IMR-90 (cell line): ENCODE results near the gene BCL2.

Experiments
- FOS ChIP-seq: fragments of 150-350 bp; IDR thresholded peaks from 2 replicates; pipeline ENCODE4 v1.6.1; 2016; ENCODE audit warnings: low read depth, low read length
- TF ChIP-seq, protein P1 (sequence below): conservative IDR thresholded peaks from 2 replicates; pipeline ENCODE4 v1.5.1; 2012; ENCODE audit warnings: mild to moderate bottlenecking, low read depth, low read length, improper control_type of control experiment

DNA sequence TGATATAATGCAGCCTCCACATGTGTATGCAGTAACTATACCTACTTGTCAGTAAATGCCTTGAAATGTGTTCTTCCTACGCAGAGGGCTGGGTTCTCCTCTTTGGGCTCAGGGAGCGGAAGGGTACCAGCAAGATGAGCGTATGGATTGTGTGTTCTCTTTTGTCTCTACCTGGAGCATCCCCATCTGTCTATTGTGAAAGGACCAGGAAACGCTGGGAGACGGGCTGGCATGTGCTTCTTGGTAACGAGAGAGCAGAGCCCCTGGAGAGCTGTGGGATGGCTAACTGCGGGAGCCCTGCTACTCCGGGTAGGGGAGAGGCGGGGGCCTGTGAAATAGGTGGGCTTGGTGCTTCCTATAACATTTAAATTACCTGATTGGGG is 80.9 kb downstream of the BCL2 start:
- TF ChIP-seq, protein P1, sequence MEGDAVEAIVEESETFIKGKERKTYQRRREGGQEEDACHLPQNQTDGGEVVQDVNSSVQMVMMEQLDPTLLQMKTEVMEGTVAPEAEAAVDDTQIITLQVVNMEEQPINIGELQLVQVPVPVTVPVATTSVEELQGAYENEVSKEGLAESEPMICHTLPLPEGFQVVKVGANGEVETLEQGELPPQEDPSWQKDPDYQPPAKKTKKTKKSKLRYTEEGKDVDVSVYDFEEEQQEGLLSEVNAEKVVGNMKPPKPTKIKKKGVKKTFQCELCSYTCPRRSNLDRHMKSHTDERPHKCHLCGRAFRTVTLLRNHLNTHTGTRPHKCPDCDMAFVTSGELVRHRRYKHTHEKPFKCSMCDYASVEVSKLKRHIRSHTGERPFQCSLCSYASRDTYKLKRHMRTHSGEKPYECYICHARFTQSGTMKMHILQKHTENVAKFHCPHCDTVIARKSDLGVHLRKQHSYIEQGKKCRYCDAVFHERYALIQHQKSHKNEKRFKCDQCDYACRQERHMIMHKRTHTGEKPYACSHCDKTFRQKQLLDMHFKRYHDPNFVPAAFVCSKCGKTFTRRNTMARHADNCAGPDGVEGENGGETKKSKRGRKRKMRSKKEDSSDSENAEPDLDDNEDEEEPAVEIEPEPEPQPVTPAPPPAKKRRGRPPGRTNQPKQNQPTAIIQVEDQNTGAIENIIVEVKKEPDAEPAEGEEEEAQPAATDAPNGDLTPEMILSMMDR, result no peak
- TF ChIP-seq FOS, result no peak
